ENCODE data around the gene RILPL1. TPM values are rescaled to one million over a fixed set of nuclear protein-coding genes. Genes with fewer than 3 reads are reported as not detected.

RILPL1 gene
- total RNA-seq, 1 experiment from 2014 or later, result 11.5 TPM

- Histone ChIP-seq H3K36me3 (ENCODE audit: low read depth) (no peaks in the 10 kb centered on the region), H3K9me3 (ENCODE audit: insufficient read depth, low read depth) (no peaks in the 10 kb centered on the region), H3K4me3 (no peak overlapping the region), H3K4me1 (replicated peaks; ENCODE audit: insufficient read depth) (no peaks in the 10 kb centered on the region), H3F3A (ENCODE audit: insufficient read depth, low read depth) (peaks cover 17% of the 10 kb centered on the region; the same call in 1 of the 2 replicates), H3K4me2 (no peak overlapping the region), H2AFZ (no peak overlapping the region), H3K79me2 (ENCODE audit: low read depth) (no peaks in the 10 kb centered on the region), H4K20me1 (ENCODE audit: insufficient read depth) (no peaks in the 10 kb centered on the region), H3K27ac (no peak overlapping the region), H3K27me3 (ENCODE audit: insufficient read depth, low read depth) (no peaks in the 10 kb centered on the region), H3K9me2 (ENCODE audit: insufficient read depth) (no peaks in the 10 kb centered on the region)
- intact Hi-C loops (cut with micrococcal nuclease; ENCODE audit: unreplicated experiment), result loop anchor here (10.0 kb wide), 1 partner anchor 60 kb away; the partner anchor contains the start of gene RILPL1
- DNase-seq, result no peak
- POLR2A ChIA-PET (ENCODE audit: unreplicated experiment), result no interaction called here
- TF ChIP-seq EZH2 (IDR thresholded peaks at IDR 0.05; ENCODE audit: low read depth) (no peak), CTCF (conservative IDR thresholded peaks at IDR 0.05) (no peak)
- CTCF ChIA-PET, result no interaction called here
- BruUV-seq (replicated peaks), result no TSS peak
These were observed 58.2 kb downstream of the RILPL1 start for GRCh38 chr12:123475246-123475703.

- H3K4me2 ChIP-seq, result no peak overlapping the region
- no TSS peak for BruUV-seq (replicated peaks)
These were observed 58.9 kb downstream of the RILPL1 start for GRCh38 chr12:123474485-123475245.

GRCh38 chr12:123472438-123472849 lies 61.1 kb downstream of the RILPL1 start:
- Histone ChIP-seq H3K4me1 (replicated peaks; ENCODE audit: insufficient read depth) (no peaks in the 10 kb centered on the region), H2AFZ (no peak overlapping the region), H3F3A (ENCODE audit: insufficient read depth, low read depth) (peaks cover 17% of the 10 kb centered on the region; the same call in 1 of the 2 replicates), H3K36me3 (ENCODE audit: low read depth) (no peaks in the 10 kb centered on the region), H3K9me2 (ENCODE audit: insufficient read depth) (no peaks in the 10 kb centered on the region), H3K27ac (no peak overlapping the region), H3K79me2 (ENCODE audit: low read depth) (no peaks in the 10 kb centered on the region), H4K20me1 (ENCODE audit: insufficient read depth) (no peaks in the 10 kb centered on the region), H3K4me2 (no peak overlapping the region), H3K4me3 (no peak overlapping the region), H3K9me3 (ENCODE audit: insufficient read depth, low read depth) (no peaks in the 10 kb centered on the region), H3K27me3 (ENCODE audit: insufficient read depth, low read depth) (no peaks in the 10 kb centered on the region)
- ChIA-PET CTCF (no interaction called here), POLR2A (ENCODE audit: unreplicated experiment) (no interaction called here)
- BruUV-seq (replicated peaks), result no TSS peak
- intact Hi-C loops (cut with micrococcal nuclease; ENCODE audit: unreplicated experiment), result loop anchor here (10.0 kb wide), 1 partner anchor 62 kb away; the partner anchor contains the start of gene RILPL1
- no peak for DNase-seq
- TF ChIP-seq EZH2 (IDR thresholded peaks at IDR 0.05; ENCODE audit: low read depth) (no peak), CTCF (conservative IDR thresholded peaks at IDR 0.05) (no peak)

More at GRCh38 chr12:123474485-123475245, 58.9 kb downstream of the RILPL1 start:
- no peaks in the 10 kb centered on the region for H3K27me3 ChIP-seq (ENCODE audit: insufficient read depth, low read depth)
- no peak overlapping the region for H3K4me3 ChIP-seq
- CTCF ChIA-PET, result no interaction called here
- TF ChIP-seq CTCF (conservative IDR thresholded peaks at IDR 0.05), result no peak
- TF ChIP-seq EZH2 (IDR thresholded peaks at IDR 0.05; ENCODE audit: low read depth), result no peak
- H3K4me1 ChIP-seq (replicated peaks; ENCODE audit: insufficient read depth), result no peaks in the 10 kb centered on the region
- DNase-seq, result no peak
- no peaks in the 10 kb centered on the region for H3K79me2 ChIP-seq (ENCODE audit: low read depth)
- no peak overlapping the region for H2AFZ ChIP-seq
- H3K36me3 ChIP-seq (ENCODE audit: low read depth), result no peaks in the 10 kb centered on the region
- no peaks in the 10 kb centered on the region for H3K9me2 ChIP-seq (ENCODE audit: insufficient read depth)
- POLR2A ChIA-PET (ENCODE audit: unreplicated experiment), result no interaction called here
- H4K20me1 ChIP-seq (ENCODE audit: insufficient read depth), result no peaks in the 10 kb centered on the region
- no peak overlapping the region for H3K27ac ChIP-seq
- intact Hi-C loops (cut with micrococcal nuclease; ENCODE audit: unreplicated experiment), result loop anchor here (10.0 kb wide), 1 partner anchor 60 kb away; the partner anchor contains the start of gene RILPL1
- peaks cover 17% of the 10 kb centered on the region; the same call in 1 of the 2 replicates for H3F3A ChIP-seq (ENCODE audit: insufficient read depth, low read depth)
- no peaks in the 10 kb centered on the region for H3K9me3 ChIP-seq (ENCODE audit: insufficient read depth, low read depth)

Data from PC-9 (cell line).